NCI-H82 treated with DMSO at 0.1 percent for 48 hours (cell line): ENCODE data around the gene SULT1C4.

Source experiments
- DNase-seq: peaks from one replicate; lab custom pipeline; 2025; ENCODE audit not compliant: unreplicated experiment; lab: John Stamatoyannopoulos, UW

SULT1C4 gene

GRCh38 chr2:108369153-108369552 lies 8.6 kb upstream of the SULT1C4 start:
- no peak for DNase-seq

DNA sequence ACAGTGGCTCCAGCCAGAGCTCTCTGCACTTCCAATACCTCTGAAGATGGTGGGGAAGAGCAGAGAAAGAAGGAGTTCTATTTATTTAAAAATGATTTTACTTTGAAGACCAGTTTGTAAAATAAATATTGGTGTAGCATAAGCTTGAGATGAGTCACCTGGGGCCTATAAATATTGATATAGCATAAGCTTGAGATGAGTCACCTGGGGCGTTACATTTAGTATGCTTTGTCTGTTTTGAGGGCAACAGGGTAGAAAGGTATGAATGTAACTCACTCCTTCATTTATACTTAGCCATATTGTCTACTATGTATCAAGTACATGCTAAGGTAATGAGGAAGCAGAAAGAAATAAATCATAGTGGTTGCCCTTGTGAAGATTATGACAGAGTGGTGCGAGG lies 7.7 kb upstream of the SULT1C4 start:
- DNase-seq = no peak

- DNase-seq = no peak
Observed at GRCh38 chr2:108376774-108377173, 980 bp upstream of the SULT1C4 start.

DNA sequence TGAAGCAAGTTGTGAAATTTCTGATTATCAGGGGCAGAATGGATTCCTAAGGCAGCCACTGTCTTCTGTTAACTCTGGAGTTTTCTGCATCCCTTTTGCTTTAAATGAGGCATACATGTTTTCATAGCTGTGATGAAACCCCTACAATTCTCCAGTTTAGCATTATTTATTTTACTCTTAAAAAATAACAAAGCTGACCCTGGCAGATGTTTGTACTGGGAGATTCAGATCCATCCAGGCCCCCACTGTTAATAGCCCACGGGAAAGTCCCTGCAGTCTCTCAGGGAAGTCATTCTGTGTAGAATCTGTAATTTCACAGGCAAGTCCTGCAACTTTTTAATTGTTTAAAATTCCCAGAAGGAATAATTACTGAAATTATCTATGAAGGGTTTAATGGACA lies 353 bp upstream of the SULT1C4 start:
- no peak for DNase-seq

DNA sequence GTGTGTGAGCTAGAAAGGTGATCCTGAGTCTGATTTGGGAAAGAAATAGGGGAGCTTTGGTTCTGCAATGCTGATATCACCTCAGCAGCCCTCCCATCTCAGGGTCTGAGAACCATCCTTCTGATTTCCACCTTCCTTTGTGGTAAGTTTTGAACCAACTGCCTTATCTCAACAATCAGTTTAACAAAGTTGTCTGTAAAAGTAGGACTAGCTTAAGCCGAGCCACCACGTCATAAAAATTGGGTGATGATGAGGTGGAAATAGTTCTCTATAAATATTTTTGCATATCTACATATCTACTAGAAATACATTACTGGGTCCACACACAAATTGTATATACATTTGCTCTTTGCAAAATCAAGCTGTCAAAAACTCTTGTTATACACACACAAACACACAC lies 1.1 kb downstream of the SULT1C4 start:
- DNase-seq = no peak

- no peak for DNase-seq
Observed at GRCh38 chr2:108382196-108382595, 4.4 kb downstream of the SULT1C4 start.

GRCh38 chr2:108383146-108383830 lies 5.5 kb downstream of the SULT1C4 start:
- no peak for DNase-seq

- DNase-seq = no peak
Observed at GRCh38 chr2:108384662-108385393, 7.1 kb downstream of the SULT1C4 start.

GRCh38 chr2:108385411-108386071 lies 7.8 kb downstream of the SULT1C4 start:
- DNase-seq = no peak

DNA sequence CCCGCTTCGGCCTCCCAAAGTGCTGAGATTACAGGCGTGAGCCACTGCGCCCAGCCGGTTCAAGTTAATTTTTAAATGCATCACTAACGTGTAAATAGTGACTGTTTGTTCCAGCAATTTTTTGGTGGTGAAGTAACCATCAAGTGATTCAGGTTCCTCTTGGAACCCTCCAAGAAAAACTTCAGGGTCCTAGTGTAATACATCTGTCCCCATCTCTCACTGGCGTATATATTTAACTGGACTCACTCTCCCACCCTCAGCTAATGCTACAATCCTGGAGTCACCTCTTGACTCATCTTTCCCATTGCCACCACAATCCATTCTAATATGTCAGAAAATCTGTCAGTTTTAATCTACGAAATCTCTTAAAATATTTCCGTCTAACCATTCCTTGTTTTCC lies 10.3 kb downstream of the SULT1C4 start:
- DNase-seq = no peak

GRCh38 chr2:108390340-108390739 lies 12.6 kb downstream of the SULT1C4 start:
- no peak for DNase-seq

DNA sequence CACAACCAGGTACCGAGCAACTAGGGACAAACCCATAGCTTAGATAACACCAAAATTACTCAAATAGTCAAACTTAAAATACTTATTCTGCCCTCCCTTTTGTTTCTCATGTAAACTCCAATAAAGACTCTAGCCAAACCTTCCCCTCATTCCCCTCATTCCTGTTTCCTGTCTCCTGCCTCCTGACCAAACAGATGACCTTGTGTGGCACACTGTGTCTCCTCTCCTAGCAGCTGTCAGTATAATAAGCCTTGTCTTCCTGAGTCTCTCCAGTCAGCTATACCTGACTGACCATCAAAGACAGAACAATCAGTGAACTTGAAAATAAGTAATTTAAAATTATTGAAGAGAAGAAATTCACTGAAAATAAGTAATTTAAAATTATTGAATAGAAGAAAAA lies 14.3 kb downstream of the SULT1C4 start:
- DNase-seq = no peak

DNA sequence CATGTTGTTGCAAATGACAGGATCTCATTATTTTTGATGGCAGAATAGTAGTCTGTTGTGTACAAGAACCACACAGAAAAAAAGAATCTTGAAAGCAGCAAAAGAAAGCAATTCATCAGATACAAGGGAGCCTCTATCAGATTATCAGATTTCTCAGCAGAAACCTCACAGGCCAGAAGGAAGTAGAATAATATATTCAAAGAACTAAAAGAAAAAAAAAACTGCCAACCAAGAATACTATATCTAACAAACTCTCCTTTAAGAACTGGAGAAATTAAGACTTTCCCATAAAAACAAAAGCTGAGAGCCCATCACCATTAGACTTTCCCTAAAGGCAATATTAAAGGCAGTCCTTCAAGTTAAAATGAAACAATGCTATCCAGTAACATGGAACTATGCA lies 15.4 kb downstream of the SULT1C4 start:
- DNase-seq = no peak

- DNase-seq = no peak
Observed at GRCh38 chr2:108395155-108395554, 17.4 kb downstream of the SULT1C4 start.

DNA sequence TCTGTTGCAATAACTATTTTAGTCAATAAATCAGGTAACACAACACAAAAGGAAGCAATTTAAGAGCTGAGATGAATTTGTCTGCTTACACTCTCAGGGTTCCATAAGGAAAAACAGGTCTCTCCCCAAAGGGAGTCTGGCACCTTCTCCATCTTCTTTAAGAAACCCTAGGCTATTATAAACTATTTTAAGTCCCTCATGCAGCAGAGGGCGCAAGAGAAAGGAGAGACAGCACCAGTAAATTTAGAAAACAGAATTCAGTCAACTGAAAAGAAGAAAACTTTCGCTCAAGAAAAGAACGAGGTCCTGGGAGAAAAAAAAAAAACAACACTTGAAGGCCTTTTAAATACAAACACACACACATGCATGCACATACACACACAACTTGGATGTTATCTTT lies 19.1 kb downstream of the SULT1C4 start:
- no peak for DNase-seq

GRCh38 chr2:108399479-108399878 lies 21.7 kb downstream of the SULT1C4 start:
- DNase-seq = no peak

GRCh38 chr2:108401800-108402199 lies 24.0 kb downstream of the SULT1C4 start:
- no peak for DNase-seq

- no peak for DNase-seq
Observed at GRCh38 chr2:108403494-108403893, 25.7 kb downstream of the SULT1C4 start.

- DNase-seq = no peak
Observed at GRCh38 chr2:108404784-108405397, 27.1 kb downstream of the SULT1C4 start.

DNA sequence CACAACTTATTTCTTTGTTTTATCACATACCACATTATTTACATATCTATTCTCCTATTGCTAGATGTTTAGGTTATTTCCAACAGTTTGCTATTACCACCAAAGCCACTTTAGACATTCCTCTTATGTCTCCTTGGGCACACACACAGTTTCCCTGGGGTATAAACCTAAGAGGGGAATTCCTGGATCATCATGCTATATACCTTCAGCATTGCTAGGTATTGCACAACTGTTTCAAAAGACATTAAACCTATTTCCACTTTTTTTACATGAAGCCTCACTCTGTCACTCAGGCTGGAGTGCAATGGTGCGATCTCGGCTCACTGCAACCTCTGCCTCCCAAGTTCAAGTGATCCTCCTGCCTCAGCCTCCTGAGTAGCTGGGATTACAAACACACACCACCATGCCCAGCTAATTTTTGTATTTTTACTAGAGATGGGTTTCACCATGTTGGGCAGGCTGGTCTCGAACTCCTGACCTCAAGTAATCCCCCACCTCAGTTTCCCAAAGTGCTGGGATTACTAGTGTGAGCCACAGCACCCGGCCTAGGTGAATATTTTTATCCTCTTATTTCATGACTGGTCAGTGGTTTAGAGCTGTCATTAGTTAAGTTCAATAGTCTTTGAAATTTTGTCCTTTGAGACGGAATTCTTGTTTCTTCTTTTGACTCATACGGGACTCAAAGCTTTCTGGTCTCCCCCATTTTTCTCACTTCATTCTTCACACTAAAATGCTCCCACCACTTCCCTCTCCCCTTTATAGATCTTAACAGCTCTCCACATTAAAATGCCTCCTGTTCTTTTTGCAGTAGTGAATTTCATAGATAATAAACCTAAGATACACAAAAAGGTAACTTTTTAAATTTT lies 30.3 kb downstream of the SULT1C4 start:
- no peak for DNase-seq

- DNase-seq = no peak
Observed at GRCh38 chr2:108409768-108410167, 32.0 kb downstream of the SULT1C4 start.
